GM21390 (cell line): ENCODE data around the gene GPC5.

Experiments
- ATAC-seq: cut with Tn5 transposase; IDR thresholded peaks from one replicate; pipeline ENCODE4 v1.9.1; 2021; ENCODE audit not compliant: unreplicated experiment

GPC5 gene

DNA sequence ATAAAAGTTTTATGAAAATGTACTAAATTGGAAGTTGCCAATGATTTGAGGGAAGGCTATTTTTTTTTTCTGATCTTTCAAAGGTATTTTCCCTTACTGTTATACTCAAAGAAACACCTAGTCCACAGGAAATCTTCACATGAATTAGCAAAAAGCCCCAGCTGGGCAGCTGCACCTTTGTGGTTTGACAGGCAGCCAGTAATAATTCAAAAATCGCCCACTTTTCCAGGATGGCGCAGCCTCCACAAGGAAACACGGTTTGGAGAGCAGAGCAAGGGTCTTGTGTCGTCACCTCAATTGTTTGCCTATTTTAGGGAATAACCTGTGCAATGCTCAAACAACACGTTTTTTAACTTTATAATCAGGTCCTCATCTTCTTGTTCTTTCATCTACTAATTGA is 1503.3 kb downstream of the GPC5 start:
- no peak for ATAC-seq

DNA sequence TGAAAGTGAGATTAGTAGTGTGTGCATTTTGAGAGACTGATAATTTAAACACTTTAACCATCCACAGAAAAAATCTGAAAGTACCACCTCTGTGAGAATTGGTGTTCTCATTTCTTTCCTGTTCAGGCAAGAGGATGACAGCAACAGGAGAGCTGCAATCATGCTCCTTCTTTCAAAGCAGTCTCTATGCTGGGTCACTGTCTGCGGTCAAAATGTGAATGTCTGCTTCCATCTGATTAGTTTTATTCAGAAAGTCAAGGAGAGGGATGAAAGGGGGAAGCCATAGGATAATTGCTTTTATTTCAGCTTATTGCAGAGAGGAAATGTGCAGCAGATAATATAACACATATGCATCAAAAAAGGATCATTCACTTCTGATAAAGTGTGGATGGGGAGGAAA is 1514.2 kb downstream of the GPC5 start:
- no peak for ATAC-seq

DNA sequence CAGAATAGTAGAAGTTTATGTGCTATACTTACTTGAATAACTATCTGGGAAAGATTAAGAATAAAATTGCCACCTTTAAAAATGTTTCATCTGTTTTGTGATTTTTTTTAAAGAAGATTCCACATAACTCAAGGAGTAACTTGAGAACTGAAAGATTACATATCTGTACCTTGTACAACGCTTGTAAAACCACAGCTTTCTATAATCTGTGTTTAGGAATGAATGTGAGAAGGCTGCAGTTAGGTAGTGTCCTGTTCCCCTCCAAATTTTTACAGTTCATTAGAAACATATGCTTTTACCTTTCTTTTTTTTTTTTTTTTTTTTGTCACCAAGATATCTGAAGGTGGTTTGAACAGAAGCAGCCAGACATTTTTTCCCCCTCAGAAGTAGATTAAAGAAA is 1515.4 kb downstream of the GPC5 start:
- ATAC-seq = no peak
